GM12801 (cell line): ENCODE results near the gene PGAP6.

Source experiments
- TF ChIP-seq, protein P1 (sequence below): IDR thresholded peaks from one replicate; pipeline ENCODE4 v1.5.1; 2011; ENCODE audit warnings: control low read depth; ENCODE audit not compliant: insufficient read length; ENCODE audit errors: extremely low read depth

The PGAP6 gene

DNA sequence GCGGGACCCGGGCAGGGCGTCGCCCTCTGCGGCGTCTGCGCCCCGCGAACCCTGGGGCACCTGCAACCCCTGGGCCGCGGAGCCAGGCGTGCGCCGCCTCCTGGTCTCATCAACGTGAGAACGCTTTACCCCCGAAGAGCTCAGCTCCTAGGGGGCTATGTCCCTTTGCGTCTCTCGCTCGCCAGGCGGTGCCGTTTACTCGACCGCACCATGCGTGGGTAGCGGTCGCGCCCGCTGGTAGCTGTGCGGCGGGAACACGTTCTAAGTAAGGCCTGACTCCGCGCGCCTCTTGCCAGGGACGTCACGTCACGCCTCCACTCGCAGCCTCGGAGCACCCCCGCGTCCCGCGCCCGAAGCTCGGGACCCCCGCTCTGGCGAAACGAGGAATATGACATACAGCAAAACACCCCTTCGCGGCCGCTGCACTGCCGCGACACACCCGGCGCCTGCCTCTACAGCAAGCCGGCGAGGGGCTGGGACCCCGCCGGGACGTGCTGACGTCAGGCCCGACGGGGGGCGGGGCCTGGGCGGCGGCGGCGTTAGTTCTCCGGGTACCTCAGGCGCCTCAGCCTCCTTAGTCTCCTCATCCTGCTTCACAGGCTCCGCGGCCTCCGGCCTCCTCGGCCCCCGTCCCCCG lies 43.4 kb upstream of the PGAP6 start, which contains the start of gene RAB11FIP3:
RAB11FIP3 (plus strand) TSS at position 568 of the 637 bp plus-strand sequence. CDS start 358 bp downstream, outside the sequence.
- TF ChIP-seq, protein P1, sequence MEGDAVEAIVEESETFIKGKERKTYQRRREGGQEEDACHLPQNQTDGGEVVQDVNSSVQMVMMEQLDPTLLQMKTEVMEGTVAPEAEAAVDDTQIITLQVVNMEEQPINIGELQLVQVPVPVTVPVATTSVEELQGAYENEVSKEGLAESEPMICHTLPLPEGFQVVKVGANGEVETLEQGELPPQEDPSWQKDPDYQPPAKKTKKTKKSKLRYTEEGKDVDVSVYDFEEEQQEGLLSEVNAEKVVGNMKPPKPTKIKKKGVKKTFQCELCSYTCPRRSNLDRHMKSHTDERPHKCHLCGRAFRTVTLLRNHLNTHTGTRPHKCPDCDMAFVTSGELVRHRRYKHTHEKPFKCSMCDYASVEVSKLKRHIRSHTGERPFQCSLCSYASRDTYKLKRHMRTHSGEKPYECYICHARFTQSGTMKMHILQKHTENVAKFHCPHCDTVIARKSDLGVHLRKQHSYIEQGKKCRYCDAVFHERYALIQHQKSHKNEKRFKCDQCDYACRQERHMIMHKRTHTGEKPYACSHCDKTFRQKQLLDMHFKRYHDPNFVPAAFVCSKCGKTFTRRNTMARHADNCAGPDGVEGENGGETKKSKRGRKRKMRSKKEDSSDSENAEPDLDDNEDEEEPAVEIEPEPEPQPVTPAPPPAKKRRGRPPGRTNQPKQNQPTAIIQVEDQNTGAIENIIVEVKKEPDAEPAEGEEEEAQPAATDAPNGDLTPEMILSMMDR: no peak

DNA sequence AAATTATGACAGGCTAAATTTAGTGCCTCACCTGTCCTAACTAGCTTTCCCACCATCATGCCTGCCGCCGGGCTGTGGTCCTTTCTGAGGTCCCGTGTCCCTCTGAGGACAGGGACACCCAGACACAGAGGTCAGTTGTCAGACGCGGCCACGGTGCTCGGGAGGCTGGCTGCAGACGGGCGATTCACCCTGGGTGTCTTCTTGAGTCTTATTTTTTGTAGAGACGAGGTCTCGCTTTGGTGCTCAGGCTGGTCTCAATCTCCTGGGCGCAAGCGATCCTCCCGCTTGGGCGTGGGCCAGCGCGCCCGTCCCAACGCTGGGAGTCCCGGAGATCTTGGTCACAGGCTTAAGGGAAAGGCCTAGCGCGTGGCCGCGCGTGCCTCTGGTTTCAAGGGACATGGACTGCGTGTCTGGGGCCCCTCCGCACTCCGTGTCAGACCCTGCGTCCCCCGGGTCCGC lies 42.9 kb upstream of the PGAP6 start:
- TF ChIP-seq, protein P1: no peak

DNA sequence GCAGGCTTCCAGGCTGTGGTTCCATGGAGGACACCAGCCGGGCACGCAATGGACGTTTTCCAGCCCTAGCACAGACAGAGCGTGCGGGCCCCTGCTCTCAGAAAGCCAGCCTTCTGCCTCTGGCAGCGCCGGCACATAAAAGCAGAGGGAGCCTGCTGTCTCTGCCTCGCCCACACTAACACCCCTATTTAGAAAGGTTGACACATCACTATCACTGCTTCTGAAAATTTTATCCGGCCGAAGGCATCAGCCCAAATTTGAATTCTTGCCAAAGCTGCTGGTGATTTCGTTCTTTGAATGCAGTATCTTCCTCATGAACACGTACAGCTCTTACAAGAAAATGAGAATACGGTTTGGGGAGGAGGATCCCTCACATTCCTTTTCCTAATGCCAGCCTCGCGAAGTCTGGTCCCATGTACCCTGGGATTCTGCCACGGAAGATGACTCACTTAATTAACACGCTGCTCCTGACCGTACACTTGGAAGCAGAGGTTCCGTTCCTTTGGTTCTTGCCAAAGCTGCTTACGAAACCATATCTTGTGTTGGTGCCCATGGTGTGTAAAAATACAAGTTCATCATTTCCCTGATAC lies 42.4 kb upstream of the PGAP6 start:
- TF ChIP-seq, protein P1: no peak

DNA sequence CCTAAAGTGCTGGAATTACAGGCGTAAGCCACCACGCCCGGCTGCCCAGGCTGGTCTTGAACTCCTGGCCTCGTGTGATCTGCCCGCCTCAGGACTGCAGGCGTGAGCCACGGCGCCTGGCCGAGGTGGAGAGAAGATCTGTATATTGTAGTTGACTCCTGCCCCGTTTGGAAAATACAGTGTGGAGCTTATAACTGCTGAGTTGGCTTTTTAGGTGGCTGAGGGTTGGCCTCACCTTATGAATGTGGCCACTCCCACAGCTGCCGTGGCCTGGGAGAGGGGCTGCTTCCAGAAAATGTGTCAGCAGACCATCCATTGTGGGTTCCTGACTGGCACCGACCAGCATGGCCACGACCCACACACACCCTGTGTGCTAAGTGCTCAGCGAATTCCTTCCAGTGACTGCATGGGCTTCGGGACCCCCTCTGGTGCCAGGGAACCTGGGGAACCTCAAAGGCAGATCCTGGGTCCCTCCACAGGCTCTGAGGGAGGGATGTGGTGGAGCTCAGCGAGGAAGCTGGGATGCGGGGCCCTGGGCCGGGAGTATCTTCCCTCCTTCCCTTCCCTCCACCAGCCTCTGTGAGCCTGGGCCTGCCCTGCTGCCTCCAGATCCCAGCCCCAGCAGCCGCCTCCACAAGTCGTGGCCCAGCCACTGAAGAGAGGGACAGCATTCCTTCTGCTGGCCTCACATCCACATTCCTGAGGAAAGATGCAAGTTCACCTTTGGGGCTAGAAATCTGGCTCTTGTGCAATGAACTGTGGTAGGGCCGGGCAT lies 32.8 kb upstream of the PGAP6 start:
- TF ChIP-seq, protein P1: no peak

DNA sequence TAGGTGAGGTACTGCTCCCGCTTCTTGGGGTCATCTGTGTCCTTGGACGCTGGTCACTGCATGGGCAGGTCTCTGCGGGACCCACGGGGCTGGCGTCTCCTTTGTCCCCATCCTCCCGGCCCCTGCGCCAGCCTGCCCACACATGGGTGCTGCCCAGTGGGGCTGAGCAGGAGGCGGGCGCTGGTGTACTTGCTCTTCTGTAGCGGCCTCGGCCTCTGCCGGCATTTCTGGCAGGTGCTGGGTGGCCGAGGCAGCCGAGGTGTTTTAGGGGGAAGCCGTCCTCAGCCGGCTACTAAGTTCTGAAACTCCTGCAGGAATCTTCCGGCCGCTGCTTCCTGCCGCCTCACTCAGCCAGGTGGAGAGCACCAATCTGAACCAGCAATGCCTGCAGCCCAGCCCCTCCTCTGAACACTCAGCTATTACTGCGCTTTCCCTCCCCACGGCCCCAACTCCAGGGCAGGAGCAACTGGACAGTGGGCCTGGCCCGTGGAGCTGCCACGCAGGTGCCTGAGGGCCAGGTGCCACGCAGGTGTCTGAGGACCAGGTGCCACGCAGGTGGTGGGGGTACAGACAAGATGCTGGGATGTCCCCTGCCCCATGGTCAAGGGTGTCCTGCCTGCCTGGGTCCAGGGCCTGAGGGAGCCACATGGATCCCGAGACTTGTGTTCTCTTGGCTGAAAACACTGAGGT lies 29.9 kb upstream of the PGAP6 start:
- TF ChIP-seq, protein P1: no peak

DNA sequence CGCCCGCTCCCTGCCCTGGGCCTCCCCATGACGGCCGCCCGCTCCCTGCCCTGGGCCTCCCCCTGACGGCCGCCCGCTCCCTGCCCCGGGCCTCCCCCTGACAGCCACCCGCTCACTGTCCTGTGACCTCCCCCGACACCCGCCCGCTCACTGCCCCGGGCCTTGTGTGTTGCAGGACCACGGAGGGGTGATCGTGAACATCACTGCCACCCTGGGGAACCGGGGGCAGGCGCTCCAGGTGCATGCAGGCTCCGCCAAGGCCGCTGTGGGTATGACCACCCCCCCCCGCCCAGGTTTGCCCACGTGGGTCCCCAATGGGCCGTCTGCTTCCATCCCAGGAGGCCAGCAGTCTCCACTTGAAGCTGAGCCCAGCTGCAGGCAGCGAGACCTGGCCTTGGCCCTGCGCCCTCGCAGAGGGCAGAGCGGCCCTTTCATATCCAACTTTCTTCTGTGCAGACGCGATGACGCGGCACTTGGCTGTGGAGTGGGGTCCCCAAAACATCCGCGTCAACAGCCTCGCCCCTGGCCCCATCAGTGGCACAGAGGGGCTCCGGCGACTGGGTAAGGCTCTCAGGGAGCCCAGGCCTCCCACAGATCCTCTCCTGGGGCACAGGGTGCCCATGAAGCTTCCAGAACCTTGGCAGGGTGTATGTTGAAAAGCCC lies 28.9 kb upstream of the PGAP6 start:
- TF ChIP-seq, protein P1: no peak
